HEK293T (cell line): ENCODE results near the gene STIP1.

Experiments
- ARNT ChIP-seq: fragments of 450-650 bp; IDR thresholded peaks from 2 replicates; pipeline ENCODE4 v1.6.1; 2017; ENCODE audit warnings: mild to moderate bottlenecking
- BHLHE40 ChIP-seq: fragments of 450-650 bp; IDR thresholded peaks from 2 replicates; pipeline ENCODE4 v1.6.1; 2016; ENCODE audit warnings: mild to moderate bottlenecking, moderate library complexity, borderline replicate concordance
- CTBP1 ChIP-seq: fragments of 450-650 bp; IDR thresholded peaks from 2 replicates; pipeline ENCODE4 v1.6.1; 2016; ENCODE audit warnings: borderline replicate concordance
- ELF4 ChIP-seq: fragments of 450-650 bp; IDR thresholded peaks from 2 replicates; pipeline ENCODE4 v1.6.1; 2017; ENCODE audit warnings: antibody characterized with exemption
- FOXA1 ChIP-seq: fragments of 450-650 bp; IDR thresholded peaks from 2 replicates; pipeline ENCODE4 v1.6.1; 2016; ENCODE audit warnings: mild to moderate bottlenecking
- FOXK2 ChIP-seq: fragments of 450-650 bp; IDR thresholded peaks from 2 replicates; pipeline ENCODE4 v1.6.1; 2016; ENCODE audit warnings: mild to moderate bottlenecking
- FOXM1 ChIP-seq: fragments of 450-650 bp; IDR thresholded peaks from 2 replicates; pipeline ENCODE4 v1.6.1; 2017; ENCODE audit warnings: mild to moderate bottlenecking, borderline replicate concordance
- L3MBTL2 ChIP-seq: fragments of 450-650 bp; conservative IDR thresholded peaks from 2 replicates; pipeline ENCODE4 v1.6.1; 2016; ENCODE audit warnings: mild to moderate bottlenecking
- LEF1 ChIP-seq: fragments of 450-650 bp; IDR thresholded peaks from 2 replicates; pipeline ENCODE4 v1.6.1; 2017; ENCODE audit warnings: mild to moderate bottlenecking, borderline replicate concordance
- PKNOX1 ChIP-seq: fragments of 450-650 bp; IDR thresholded peaks from 2 replicates; pipeline ENCODE4 v1.6.1; 2016
- SP1 ChIP-seq: fragments of 450-650 bp; IDR thresholded peaks from 2 replicates; pipeline ENCODE4 v1.6.1; 2017
- SUZ12 ChIP-seq: fragments of 450-650 bp; IDR thresholded peaks from 2 replicates; pipeline ENCODE4 v1.6.1; 2016; ENCODE audit warnings: mild to moderate bottlenecking
- TARDBP ChIP-seq: fragments of 450-650 bp; IDR thresholded peaks from 2 replicates; pipeline ENCODE4 v1.6.1; 2016

GRCh38 chr11:64192434-64192833 is 6.5 kb downstream of the STIP1 start:
- TF ChIP-seq SP1: no peak
- TF ChIP-seq SUZ12: no peak
- no peak for TF ChIP-seq CTBP1
- no peak for TF ChIP-seq FOXM1
- no peak for TF ChIP-seq ARNT
- no peak for TF ChIP-seq L3MBTL2
- no peak for TF ChIP-seq LEF1
- TF ChIP-seq FOXK2: no peak
- no peak for TF ChIP-seq PKNOX1
- no peak for TF ChIP-seq BHLHE40
- no peak for TF ChIP-seq FOXA1
- TF ChIP-seq ELF4: no peak
- TF ChIP-seq TARDBP: no peak
